GM18507 (cell line): ENCODE results near the gene KIAA0232.

ENCODE experiments used
- DNase-seq: peaks from one replicate; pipeline ENCODE4 v3.0.0; 2011; ENCODE audit warnings: low read depth; ENCODE audit not compliant: insufficient read length; ENCODE audit errors: extremely low spot score
- FAIRE-seq: peaks from 2 replicates; lab custom pipeline; 2011; peaks lifted over from hg19 to GRCh38; lab: Jason Lieb, UNC

KIAA0232 gene

GRCh38 chr4:6924361-6924779 is 141.8 kb downstream of the KIAA0232 start:
- DNase-seq (no peak), FAIRE-seq (no peak)

- no peak for DNase-seq
- no peak for FAIRE-seq
Observed at GRCh38 chr4:6925357-6925836, 142.9 kb downstream of the KIAA0232 start.

GRCh38 chr4:6926081-6926480 is 143.6 kb downstream of the KIAA0232 start:
- DNase-seq = no peak
- no peak for FAIRE-seq

GRCh38 chr4:6926681-6927478 is 144.4 kb downstream of the KIAA0232 start:
- FAIRE-seq (no peak), DNase-seq (no peak)

GRCh38 chr4:6928081-6928480 is 145.6 kb downstream of the KIAA0232 start:
- FAIRE-seq (no peak), DNase-seq (no peak)

GRCh38 chr4:6929339-6929811 is 146.8 kb downstream of the KIAA0232 start:
- DNase-seq = no peak

GRCh38 chr4:6929812-6930464 is 147.4 kb downstream of the KIAA0232 start:
- FAIRE-seq (no peak), DNase-seq (no peak)

More at GRCh38 chr4:6929339-6929811, 146.8 kb downstream of the KIAA0232 start:
- no peak for FAIRE-seq

GRCh38 chr4:6932475-6932874 is 149.9 kb downstream of the KIAA0232 start:
- no peak for DNase-seq
- FAIRE-seq = no peak

GRCh38 chr4:6932918-6933317 is 150.4 kb downstream of the KIAA0232 start:
- DNase-seq (no peak), FAIRE-seq (no peak)
